Measurements from ENCODE around the gene GPC5. TPM values are rescaled to one million over a fixed set of nuclear protein-coding genes. Genes with fewer than 3 reads are reported as not detected.

The GPC5 gene
- polyA plus RNA-seq, 1 experiment = not detected

DNA sequence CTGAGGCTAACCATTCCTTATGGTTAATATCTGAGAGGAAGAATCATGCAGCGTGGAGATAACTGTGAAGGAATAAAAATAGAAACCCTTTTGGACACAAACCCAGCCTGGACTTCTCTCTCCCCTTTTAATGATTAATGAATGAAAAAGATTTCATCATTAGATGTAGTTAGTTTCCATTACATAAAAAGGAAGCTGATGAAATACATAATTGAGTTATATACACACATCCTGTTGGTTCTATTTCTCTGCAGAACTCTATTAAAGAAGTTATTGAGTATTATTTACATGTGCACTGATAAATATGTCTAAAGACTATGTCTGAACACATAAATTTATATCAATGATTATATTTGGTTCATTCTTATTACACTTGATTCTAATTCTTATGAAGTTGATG is 465.3 kb downstream of the GPC5 start:
- POLR2A ChIA-PET = no interaction called here
- CTCF ChIA-PET = no interaction called here

DNA sequence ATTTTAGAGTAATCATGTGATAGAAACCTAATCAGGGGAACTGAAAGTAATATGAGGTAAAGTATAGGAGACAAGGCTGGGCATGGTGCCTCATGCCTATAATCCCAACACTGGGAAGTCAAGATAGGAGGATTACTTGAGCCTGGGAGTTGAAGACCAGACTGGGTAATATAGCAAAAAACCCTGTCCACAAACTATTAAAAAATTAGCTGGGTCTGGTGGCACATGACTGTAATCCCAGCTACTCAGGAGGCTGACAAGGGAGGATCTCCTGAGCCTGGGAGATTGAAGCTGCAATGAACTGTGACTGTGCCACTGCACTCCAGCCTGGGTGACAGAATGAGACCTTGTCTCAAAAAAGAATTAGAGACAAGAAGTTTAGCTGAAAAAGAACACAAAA is 469.9 kb downstream of the GPC5 start:
- DNase-seq (ENCODE audit: low read depth) = no peak
- H3K4me3 ChIP-seq (ENCODE audit: low read depth, low read length) = no peak overlapping the region
- POLR2A ChIA-PET = no interaction called here
- no peaks in the 10 kb centered on the region for H3K27me3 ChIP-seq (ENCODE audit: control insufficient read depth, insufficient read depth, low read length)
- CTCF ChIA-PET = no interaction called here
- TF ChIP-seq, protein P1, sequence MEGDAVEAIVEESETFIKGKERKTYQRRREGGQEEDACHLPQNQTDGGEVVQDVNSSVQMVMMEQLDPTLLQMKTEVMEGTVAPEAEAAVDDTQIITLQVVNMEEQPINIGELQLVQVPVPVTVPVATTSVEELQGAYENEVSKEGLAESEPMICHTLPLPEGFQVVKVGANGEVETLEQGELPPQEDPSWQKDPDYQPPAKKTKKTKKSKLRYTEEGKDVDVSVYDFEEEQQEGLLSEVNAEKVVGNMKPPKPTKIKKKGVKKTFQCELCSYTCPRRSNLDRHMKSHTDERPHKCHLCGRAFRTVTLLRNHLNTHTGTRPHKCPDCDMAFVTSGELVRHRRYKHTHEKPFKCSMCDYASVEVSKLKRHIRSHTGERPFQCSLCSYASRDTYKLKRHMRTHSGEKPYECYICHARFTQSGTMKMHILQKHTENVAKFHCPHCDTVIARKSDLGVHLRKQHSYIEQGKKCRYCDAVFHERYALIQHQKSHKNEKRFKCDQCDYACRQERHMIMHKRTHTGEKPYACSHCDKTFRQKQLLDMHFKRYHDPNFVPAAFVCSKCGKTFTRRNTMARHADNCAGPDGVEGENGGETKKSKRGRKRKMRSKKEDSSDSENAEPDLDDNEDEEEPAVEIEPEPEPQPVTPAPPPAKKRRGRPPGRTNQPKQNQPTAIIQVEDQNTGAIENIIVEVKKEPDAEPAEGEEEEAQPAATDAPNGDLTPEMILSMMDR (IDR thresholded peaks at IDR 0.05; ENCODE audit: insufficient read depth, low read depth, low read length) = no peak
- H3K36me3 ChIP-seq (ENCODE audit: control insufficient read depth, insufficient read depth, low read length) = no peaks in the 10 kb centered on the region

More for the DNA sequence above, 465.3 kb downstream of the GPC5 start:
- TF ChIP-seq, protein P1 (IDR thresholded peaks at IDR 0.05; ENCODE audit: insufficient read depth, low read depth, low read length) = no peak
- Histone ChIP-seq H3K27me3 (ENCODE audit: control insufficient read depth, insufficient read depth, low read length) (no peaks in the 10 kb centered on the region), H3K36me3 (ENCODE audit: control insufficient read depth, insufficient read depth, low read length) (no peaks in the 10 kb centered on the region), H3K4me3 (ENCODE audit: low read depth, low read length) (no peak overlapping the region)
- no peak for DNase-seq (ENCODE audit: low read depth)

DNA sequence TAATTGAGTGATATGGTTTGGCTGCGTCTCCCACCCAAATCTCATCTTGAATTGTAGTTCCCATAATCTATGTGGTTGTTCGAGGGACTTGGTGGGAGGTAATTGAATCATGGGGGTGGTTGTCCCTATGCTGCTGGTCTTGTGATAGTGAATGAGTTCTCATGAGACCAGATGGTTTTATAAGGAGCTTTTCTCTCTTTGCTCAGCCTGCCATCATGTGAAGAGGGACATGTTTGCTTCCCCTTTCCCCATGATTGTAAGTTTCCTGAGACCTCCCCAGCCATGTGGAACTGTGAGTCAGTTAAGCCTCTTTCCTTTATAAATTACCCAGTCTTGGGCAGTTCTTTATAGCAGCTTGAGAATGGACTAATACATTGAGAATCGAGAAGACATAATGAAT is 480.1 kb downstream of the GPC5 start:
- no peak overlapping the region for H3K4me3 ChIP-seq (ENCODE audit: low read depth, low read length)
- no peak for DNase-seq (ENCODE audit: low read depth)
- TF ChIP-seq, protein P1 (IDR thresholded peaks at IDR 0.05; ENCODE audit: insufficient read depth, low read depth, low read length) = no peak
- H3K27me3 ChIP-seq (ENCODE audit: control insufficient read depth, insufficient read depth, low read length) = no peaks in the 10 kb centered on the region
- ChIA-PET CTCF (no interaction called here), POLR2A (no interaction called here)
- H3K36me3 ChIP-seq (ENCODE audit: control insufficient read depth, insufficient read depth, low read length) = no peaks in the 10 kb centered on the region

DNA sequence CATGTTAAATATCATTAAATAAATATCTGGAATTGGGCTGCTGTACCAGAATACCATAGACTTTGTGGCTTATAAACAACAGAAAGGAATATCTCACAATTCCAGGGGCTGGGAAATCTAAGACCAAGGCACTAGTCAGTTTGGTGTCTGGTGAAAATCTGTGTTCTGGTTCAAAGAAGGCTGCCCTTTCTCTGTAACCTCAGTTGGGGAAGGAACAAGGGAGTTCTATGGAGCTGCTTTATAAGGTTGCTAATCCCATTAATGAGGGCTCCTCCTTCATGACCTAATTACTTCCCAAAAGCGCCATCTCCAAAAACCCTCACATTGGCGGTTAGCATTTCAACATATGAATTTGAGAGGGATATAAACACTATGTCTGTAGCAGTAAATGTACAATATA is 480.9 kb downstream of the GPC5 start:
- ChIA-PET CTCF (no interaction called here), POLR2A (no interaction called here)
- Histone ChIP-seq H3K27me3 (ENCODE audit: control insufficient read depth, insufficient read depth, low read length) (no peaks in the 10 kb centered on the region), H3K4me3 (ENCODE audit: low read depth, low read length) (no peak overlapping the region), H3K36me3 (ENCODE audit: control insufficient read depth, insufficient read depth, low read length) (no peaks in the 10 kb centered on the region)
- no peak for DNase-seq (ENCODE audit: low read depth)
- TF ChIP-seq, protein P1 (IDR thresholded peaks at IDR 0.05; ENCODE audit: insufficient read depth, low read depth, low read length) = no peak

DNA sequence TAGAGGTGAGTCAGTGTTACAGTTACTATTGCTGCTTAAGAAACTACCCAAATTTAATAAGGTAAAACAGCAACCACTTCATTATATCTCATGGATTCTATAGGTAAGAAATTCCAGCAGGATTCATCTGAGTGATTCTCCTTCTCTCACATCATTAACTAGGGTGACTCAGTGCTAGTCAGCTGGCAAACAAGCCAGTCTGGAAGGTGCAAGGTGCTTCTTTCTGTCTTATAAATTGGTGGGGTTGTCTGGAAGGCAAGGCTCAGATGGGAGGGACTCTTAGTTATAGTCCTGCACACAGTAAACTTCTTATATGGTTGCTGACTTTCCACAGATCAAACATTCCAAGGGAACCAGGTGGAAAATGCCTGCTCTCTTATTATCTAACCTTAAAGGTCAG is 484.5 kb downstream of the GPC5 start:
- TF ChIP-seq, protein P1 (IDR thresholded peaks at IDR 0.05; ENCODE audit: insufficient read depth, low read depth, low read length) = no peak
- no peak for DNase-seq (ENCODE audit: low read depth)
- Histone ChIP-seq H3K27me3 (ENCODE audit: control insufficient read depth, insufficient read depth, low read length) (no peaks in the 10 kb centered on the region), H3K4me3 (ENCODE audit: low read depth, low read length) (no peak overlapping the region), H3K36me3 (ENCODE audit: control insufficient read depth, insufficient read depth, low read length) (no peaks in the 10 kb centered on the region)
- ChIA-PET CTCF (no interaction called here), POLR2A (no interaction called here)
